ENCODE results near the gene CBX1.

CBX1 gene

GRCh38 chr17:48101012-48101720 lies at the start of gene CBX1:
Gene CBX1, minus strand, starts transcription at chr17:48101478. Its CDS starts 24,474 bp downstream, at chr17:48077004.
- DNase-seq (ENCODE audit: low spot score): peak; percentile 99

GRCh38 chr17:48150597-48151001 lies 49.3 kb upstream of the CBX1 start:
- DNase-seq (ENCODE audit: low spot score): no peak

DNA sequence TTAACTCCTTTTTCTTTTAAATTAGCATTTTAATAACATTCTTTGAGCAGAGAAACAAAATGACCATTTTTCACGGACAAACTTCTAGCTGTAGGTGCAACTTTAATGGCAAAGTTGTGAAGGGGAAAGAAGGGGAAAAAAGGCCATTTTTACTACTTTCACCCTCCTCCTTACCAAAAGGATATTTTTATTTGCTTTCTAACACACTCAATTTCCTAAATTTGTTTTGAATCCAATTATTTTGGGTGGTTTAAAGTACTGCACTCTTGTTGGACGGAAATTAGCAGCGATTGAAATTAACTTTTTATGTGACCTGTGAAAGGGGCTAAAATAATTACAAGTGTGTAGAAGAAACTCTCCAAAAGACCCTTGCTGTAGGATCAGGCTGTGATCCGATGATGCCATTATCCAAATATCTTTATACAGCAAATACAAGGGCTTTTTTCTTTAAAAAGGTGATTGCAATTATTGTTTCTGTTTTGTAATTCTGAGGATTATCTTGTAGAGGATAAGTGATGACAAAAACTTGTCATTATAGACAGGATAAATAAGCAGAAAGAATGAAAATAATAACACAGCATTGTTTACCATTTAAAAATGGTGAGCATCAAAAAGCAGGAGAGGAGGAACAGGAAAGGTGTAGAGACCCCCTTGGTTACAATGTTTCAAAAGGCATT lies 48.6 kb upstream of the CBX1 start:
- no peak for DNase-seq (ENCODE audit: low spot score)

- DNase-seq (ENCODE audit: low spot score): no peak
Observed at GRCh38 chr17:48148854-48149786, 47.8 kb upstream of the CBX1 start.

DNA sequence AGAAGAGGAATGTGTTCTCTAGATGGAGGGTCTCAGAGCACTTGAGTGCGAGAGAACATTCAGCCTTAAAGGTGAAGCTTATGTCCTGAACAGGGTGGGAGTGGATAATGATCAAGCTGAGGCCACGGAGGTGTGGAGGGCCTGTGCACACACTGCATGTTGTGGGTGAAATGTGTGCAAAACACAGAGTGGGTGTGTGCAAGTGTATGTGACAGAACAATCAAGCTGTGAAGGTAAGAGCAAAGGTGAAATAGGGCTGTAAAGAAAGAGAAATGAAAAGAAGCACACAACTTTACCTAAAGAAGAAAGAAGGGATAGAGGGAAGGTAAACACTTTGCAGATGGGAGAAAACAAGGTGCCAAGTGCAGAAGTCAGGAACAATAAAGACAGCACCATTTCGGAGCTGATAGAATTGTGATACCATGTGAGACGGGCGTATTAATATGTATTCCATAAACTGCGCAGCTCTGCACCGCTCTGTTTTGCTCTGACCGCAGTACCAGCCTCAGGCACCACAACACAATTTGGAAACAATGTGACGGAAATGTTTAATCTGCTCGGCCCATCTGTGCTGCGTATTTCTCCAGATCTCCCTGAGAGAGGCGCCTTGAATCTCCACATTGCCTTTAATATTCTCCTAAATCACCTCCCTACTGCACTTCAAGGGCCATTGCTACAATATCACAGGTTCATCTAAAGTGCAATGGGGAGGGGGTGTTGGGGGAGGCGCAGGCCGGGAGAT lies 46.9 kb upstream of the CBX1 start:
- DNase-seq (ENCODE audit: low spot score): peak; percentile 73

- DNase-seq (ENCODE audit: low spot score): no peak
Observed at GRCh38 chr17:48144976-48145798, 43.9 kb upstream of the CBX1 start.

DNA sequence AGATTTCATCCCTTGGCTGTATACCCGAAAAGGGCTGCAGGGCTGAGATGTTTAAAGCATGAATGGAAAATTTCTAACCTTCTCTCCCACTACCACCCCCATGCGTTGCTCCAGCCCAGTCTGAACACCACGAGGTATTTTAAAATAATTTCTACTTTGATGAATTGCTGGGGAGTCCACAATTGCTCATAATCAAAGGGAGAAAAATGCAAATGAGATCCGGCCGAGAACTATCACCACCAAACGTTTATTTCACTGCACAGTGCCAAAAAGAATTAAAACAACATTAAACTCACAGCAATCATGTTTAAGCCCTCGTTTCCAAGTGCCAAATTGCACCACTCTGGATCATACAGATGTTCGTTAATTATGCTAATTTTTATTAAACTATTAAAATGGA lies 43.0 kb upstream of the CBX1 start:
- no peak for DNase-seq (ENCODE audit: low spot score)

DNA sequence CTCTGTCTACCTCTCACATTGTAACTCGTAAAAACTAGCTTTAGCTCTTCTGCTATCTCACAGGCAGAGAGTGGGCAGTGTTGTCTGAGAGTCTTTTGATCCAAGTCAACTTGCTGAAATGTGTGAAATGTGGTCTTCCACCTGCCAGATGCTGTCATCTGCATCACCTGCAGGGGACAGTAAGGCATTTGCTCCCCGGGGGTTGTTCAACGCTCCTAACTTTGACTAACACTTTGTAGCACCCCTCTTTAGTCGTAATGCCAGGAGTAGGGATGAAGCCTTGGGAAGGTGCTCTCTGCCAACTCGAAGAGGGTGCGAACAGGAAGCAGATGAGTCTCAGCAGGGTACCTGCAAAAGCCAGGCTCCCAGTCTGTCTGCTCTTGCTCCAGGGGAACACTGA lies 42.4 kb upstream of the CBX1 start:
- no peak for DNase-seq (ENCODE audit: low spot score)

GRCh38 chr17:48139944-48140343 lies 38.7 kb upstream of the CBX1 start:
- no peak for DNase-seq (ENCODE audit: low spot score)

DNA sequence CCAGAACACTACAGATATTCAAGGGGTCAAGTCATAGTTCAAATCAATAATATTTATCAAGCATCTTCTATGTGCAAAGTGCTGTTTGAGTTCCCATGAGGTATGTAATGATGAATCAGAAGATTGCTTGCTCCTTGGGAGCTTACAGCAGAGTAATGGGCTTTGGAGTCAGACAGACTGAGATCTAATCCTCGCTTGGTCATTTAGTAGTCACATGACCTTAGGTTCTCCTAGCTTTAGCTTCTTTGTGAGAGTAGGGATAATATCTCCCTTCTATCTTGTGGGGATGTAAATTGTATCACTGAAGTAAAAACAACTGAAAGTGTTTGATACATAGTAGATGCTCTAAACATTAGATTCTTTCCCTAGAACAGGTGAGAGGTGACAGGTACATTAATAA lies 36.4 kb upstream of the CBX1 start:
- DNase-seq (ENCODE audit: low spot score): no peak

GRCh38 chr17:48134912-48135480 lies 33.7 kb upstream of the CBX1 start:
- no peak for DNase-seq (ENCODE audit: low spot score)

DNA sequence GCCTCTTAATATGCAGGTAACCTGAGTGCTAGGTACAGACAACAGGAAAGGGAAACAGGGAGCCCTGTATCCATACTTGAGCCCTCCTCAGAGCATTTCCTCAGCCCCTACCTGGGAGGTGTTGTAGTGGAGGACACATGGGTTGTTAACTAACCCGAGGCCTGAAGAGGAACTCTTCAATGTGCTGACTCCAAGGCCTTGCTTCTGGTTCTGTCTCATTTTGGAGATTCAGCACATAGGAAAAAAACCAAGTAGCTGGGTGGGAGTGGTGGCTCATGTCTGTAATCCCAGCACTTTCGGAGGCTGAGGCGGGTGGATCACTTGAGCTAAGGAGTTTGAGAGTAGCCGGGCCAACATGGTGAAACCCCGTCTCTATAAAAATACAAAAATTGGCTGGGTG lies 31.1 kb upstream of the CBX1 start:
- DNase-seq (ENCODE audit: low spot score): no peak

- DNase-seq (ENCODE audit: low spot score): peak; percentile 83
Observed at GRCh38 chr17:48131216-48131824, 30.0 kb upstream of the CBX1 start.

GRCh38 chr17:48129981-48130380 lies 28.7 kb upstream of the CBX1 start:
- DNase-seq (ENCODE audit: low spot score): no peak

- DNase-seq (ENCODE audit: low spot score): peak; percentile 71
Observed at GRCh38 chr17:48128400-48128799, 27.1 kb upstream of the CBX1 start.

DNA sequence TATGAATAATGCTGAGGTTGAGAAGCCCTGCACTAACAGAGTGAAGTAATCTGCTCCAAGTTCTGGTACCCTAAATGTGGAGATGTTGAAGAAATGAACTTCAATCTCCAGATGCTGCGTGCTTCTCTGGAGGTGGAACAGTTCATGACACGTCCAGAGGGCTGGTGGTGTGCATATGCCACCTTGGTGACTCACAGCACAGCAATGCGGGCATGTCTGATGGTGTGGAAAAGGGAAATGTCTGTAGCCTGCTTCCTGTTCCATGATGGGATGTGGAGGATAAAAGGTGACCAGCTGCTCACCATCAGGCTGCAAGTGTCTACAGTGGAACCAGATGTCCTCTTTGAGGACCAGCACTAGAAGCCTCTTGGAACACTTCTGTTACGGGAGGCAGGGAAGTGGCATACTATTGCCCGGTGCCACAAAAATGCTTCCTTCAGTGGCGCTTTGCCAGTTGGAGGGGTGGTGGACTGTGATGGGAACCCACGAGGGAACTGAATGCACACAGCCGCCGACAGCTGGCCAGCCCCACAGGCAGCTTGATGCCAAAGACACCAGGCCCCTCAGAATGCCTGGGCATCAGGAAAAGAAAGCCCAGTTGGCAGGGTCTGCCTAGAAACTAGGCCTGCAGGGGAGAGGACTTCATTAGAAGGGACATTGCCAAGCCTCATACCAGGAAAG lies 26.2 kb upstream of the CBX1 start:
- DNase-seq (ENCODE audit: low spot score): no peak

- DNase-seq (ENCODE audit: low spot score): no peak
Observed at GRCh38 chr17:48126532-48126850, 25.2 kb upstream of the CBX1 start.

DNA sequence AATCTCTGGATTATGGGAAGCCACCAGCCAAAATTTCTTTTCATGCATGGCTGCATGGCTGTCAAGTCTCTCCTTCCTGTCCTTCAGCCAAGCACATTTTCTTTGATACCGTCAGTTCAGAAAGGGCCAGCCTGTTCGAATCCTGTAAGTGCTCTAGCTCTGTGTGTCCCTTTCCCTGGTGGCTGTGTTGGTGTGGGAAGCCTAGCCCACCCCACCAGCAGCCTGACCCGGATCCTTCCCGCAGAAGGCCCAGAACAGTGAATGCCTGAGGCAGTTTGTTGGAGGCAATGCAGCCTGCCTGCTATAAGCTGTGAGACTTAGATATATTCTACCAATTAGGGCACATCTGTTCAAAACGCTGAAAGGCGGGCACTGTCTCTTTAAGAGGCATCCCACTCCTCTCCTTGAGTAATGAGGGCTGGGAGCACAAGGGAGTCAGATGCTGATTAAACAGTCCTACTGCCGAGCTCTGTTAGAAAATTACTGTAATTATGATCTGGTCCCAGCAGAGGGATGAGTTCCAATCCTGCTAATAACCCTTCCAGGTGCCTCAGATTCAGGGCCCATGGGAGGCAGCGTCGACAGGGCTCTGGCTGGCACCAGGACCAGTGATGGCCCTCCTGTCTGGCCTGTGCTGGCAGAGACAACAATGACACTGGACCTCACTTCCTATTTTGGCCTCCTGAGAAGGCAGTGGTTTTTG lies 24.7 kb upstream of the CBX1 start:
- peak; percentile 80 for DNase-seq (ENCODE audit: low spot score)

DNA sequence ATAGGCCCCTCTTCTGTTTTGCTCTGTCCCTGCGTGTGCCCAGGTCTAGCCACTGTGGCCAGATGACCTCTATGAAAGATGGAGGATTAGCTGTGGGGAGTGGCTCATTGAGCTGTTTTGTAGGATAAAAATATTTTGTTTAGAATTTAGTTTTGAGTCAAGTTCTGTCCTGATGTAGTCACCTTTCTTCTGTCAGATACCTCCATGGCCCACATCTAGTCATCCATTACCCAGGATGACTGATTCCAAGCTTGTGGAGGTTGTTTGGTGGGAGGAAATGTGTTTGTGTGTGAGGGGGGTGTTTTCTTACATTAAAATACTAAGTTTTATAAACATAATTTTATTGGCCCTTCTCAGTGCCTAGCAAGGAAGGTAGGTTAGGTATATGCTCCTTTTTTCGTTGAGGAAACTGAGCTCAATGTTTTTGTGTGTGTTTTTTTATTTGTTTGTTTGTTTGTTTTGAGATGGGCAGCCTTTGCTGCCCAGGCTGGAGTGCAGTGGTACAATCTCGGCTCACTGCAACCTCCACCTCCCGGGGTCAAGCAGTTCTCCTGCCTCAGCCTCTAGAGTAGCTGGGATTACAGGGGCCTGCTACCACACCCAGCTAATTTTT lies 22.6 kb upstream of the CBX1 start:
- DNase-seq (ENCODE audit: low spot score): no peak

Measured in D341Med (cell line).